ENCODE data around the gene RPS6KA2.

- TF ChIP-seq CTCF (IDR thresholded peaks at IDR 0.05) (no peak), ZFX (IDR thresholded peaks at IDR 0.05; ENCODE audit: borderline replicate concordance) (no peak)
Observed at GRCh38 chr6:166658115-166658791, 31.2 kb upstream of the RPS6KA2 start.

Data from 22Rv1 (cell line).